ENCODE measurements around the gene AURKAIP1.
"Not testable (repeated sequence)": the region's sequence is repeated elsewhere in the genome, so short reads cannot be mapped to it uniquely, and the experiment has no call there.

DNA sequence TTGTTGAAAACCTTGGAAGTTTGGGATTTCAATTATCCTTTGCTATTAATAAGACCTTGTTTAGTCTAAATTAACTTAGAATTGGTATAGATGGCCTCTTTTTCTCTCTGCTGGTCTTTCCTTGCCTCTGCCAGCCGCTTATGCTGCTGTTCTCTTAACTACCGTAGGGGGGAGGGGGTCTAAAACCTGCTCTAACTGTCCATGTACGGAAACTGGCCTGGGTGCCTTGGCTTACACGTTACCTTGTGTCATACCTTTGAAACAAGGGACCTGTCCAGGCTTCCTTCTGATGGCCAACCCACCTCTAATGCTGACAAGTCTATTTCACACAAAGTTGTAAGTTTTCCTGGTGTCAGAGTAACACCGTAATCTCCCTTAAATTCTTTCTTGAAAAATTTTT, 42.4 kb upstream of the AURKAIP1 start:
- TF ChIP-seq, protein P1, sequence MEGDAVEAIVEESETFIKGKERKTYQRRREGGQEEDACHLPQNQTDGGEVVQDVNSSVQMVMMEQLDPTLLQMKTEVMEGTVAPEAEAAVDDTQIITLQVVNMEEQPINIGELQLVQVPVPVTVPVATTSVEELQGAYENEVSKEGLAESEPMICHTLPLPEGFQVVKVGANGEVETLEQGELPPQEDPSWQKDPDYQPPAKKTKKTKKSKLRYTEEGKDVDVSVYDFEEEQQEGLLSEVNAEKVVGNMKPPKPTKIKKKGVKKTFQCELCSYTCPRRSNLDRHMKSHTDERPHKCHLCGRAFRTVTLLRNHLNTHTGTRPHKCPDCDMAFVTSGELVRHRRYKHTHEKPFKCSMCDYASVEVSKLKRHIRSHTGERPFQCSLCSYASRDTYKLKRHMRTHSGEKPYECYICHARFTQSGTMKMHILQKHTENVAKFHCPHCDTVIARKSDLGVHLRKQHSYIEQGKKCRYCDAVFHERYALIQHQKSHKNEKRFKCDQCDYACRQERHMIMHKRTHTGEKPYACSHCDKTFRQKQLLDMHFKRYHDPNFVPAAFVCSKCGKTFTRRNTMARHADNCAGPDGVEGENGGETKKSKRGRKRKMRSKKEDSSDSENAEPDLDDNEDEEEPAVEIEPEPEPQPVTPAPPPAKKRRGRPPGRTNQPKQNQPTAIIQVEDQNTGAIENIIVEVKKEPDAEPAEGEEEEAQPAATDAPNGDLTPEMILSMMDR (IDR thresholded peaks at IDR 0.05) = not testable (repeated sequence)
- not testable (repeated sequence) for TF ChIP-seq POLR2A (IDR thresholded peaks at IDR 0.05)

Data from Peyer's patch (tissue), 4 donors.